HEK293 (cell line): ENCODE results near the gene SLC29A1.

Source experiments
- BCL11B ChIP-seq: fragments of 450-650 bp; formaldehyde crosslinking; IDR thresholded peaks from 2 replicates; pipeline ENCODE4 v1.5.1; 2016; ENCODE audit warnings: low read depth, missing biosample characterization, missing genetic modification characterization
- EGR2 ChIP-seq: fragments of 450-650 bp; formaldehyde crosslinking; IDR thresholded peaks from 2 replicates; pipeline ENCODE4 v1.5.1; 2016; ENCODE audit warnings: low read depth, missing biosample characterization, missing genetic modification characterization
- KLF9 ChIP-seq: fragments of 450-650 bp; formaldehyde crosslinking; IDR thresholded peaks from 2 replicates; pipeline ENCODE4 v1.5.1; 2016; ENCODE audit warnings: missing biosample characterization, missing genetic modification characterization, low read depth
- SP3 ChIP-seq: fragments of 450-650 bp; formaldehyde crosslinking; IDR thresholded peaks from 2 replicates; pipeline ENCODE4 v1.5.1; 2016; ENCODE audit warnings: missing biosample characterization, missing genetic modification characterization
- SP7 ChIP-seq: fragments of 450-650 bp; formaldehyde crosslinking; IDR thresholded peaks from 2 replicates; pipeline ENCODE4 v1.5.1; 2016; ENCODE audit warnings: missing biosample characterization, missing genetic modification characterization
- ZBTB17 ChIP-seq: fragments of 450-650 bp; formaldehyde crosslinking; IDR thresholded peaks from 2 replicates; pipeline ENCODE4 v1.5.1; 2016; ENCODE audit warnings: missing biosample characterization, missing genetic modification characterization
- ZEB2 ChIP-seq: fragments of 450-650 bp; formaldehyde crosslinking; IDR thresholded peaks from 2 replicates; pipeline ENCODE4 v1.5.1; 2016; ENCODE audit warnings: missing biosample characterization, missing genetic modification characterization
- ZNF10 ChIP-seq: fragments of 450-650 bp; formaldehyde crosslinking; IDR thresholded peaks from 2 replicates; pipeline ENCODE4 v1.5.1; 2017; ENCODE audit warnings: missing biosample characterization, missing genetic modification characterization
- ZNF114 ChIP-seq: fragments of 450-650 bp; formaldehyde crosslinking; IDR thresholded peaks from 2 replicates; pipeline ENCODE4 v1.5.0; 2017; ENCODE audit warnings: missing biosample characterization, missing genetic modification characterization
- ZNF133 ChIP-seq: fragments of 450-650 bp; formaldehyde crosslinking; IDR thresholded peaks from 2 replicates; pipeline ENCODE4 v1.5.1; 2016; ENCODE audit warnings: missing biosample characterization, missing genetic modification characterization
- ZNF184 ChIP-seq: fragments of 450-650 bp; IDR thresholded peaks from 2 replicates; pipeline ENCODE4 v1.5.1; 2018; ENCODE audit warnings: missing biosample characterization, mild to moderate bottlenecking, missing genetic modification characterization
- ZNF324 ChIP-seq: fragments of 450-650 bp; formaldehyde crosslinking; IDR thresholded peaks from 2 replicates; pipeline ENCODE4 v1.5.1; 2016; ENCODE audit warnings: missing biosample characterization, missing genetic modification characterization
- ZNF335 ChIP-seq: fragments of 450-650 bp; formaldehyde crosslinking; conservative IDR thresholded peaks from 2 replicates; pipeline ENCODE4 v1.5.1; 2016; ENCODE audit warnings: missing biosample characterization, missing genetic modification characterization
- ZNF521 ChIP-seq: fragments of 450-650 bp; formaldehyde crosslinking; IDR thresholded peaks from 2 replicates; pipeline ENCODE4 v1.5.1; 2017; ENCODE audit warnings: missing biosample characterization, mild to moderate bottlenecking, missing genetic modification characterization
- ZNF600 ChIP-seq: fragments of 450-650 bp; formaldehyde crosslinking; IDR thresholded peaks from 2 replicates; pipeline ENCODE4 v1.5.1; 2016; ENCODE audit warnings: missing biosample characterization, missing genetic modification characterization
- ZNF645 ChIP-seq: fragments of 450-650 bp; formaldehyde crosslinking; IDR thresholded peaks from 2 replicates; pipeline ENCODE4; 2016; ENCODE audit warnings: missing biosample characterization, missing genetic modification characterization
- ZNF660 ChIP-seq: fragments of 450-650 bp; IDR thresholded peaks from 2 replicates; pipeline ENCODE4 v1.5.1; 2018; ENCODE audit warnings: missing biosample characterization, mild to moderate bottlenecking, missing genetic modification characterization
- ZNF677 ChIP-seq: fragments of 450-650 bp; IDR thresholded peaks from 2 replicates; pipeline ENCODE4 v1.5.0; 2018; ENCODE audit warnings: missing biosample characterization, mild to moderate bottlenecking, missing genetic modification characterization, moderate library complexity
- ZNF777 ChIP-seq: fragments of 450-650 bp; formaldehyde crosslinking; IDR thresholded peaks from 2 replicates; pipeline ENCODE4 v1.5.1; 2017; ENCODE audit warnings: missing biosample characterization, missing genetic modification characterization, borderline replicate concordance
- ZSCAN30 ChIP-seq: fragments of 450-650 bp; IDR thresholded peaks from 2 replicates; pipeline ENCODE4 v1.5.1; 2018; ENCODE audit warnings: missing biosample characterization, mild to moderate bottlenecking, missing genetic modification characterization, moderate library complexity
- TF ChIP-seq, protein P1 (sequence below): IDR thresholded peaks from 2 replicates; pipeline ENCODE4 v1.6.1; 2011; ENCODE audit warnings: mild to moderate bottlenecking, low read depth, low read length, borderline replicate concordance
- TF ChIP-seq, protein P2 (sequence below): fragments of 450-650 bp; formaldehyde crosslinking; IDR thresholded peaks from 2 replicates; pipeline ENCODE4 v1.5.1; 2016; ENCODE audit warnings: missing biosample characterization, missing genetic modification characterization
- TF ChIP-seq, protein P3 (sequence below): fragments of 450-650 bp; formaldehyde crosslinking; IDR thresholded peaks from 2 replicates; pipeline ENCODE4 v1.5.1; 2016; ENCODE audit warnings: missing biosample characterization, missing genetic modification characterization, low read depth
- TF ChIP-seq, protein P4 (sequence below): fragments of 450-650 bp; formaldehyde crosslinking; IDR thresholded peaks from 2 replicates; pipeline ENCODE4 v1.5.1; 2016; ENCODE audit warnings: missing biosample characterization, missing genetic modification characterization
- TF ChIP-seq, protein P5 (sequence below): fragments of 450-650 bp; formaldehyde crosslinking; IDR thresholded peaks from 2 replicates; pipeline ENCODE4 v1.5.1; 2016; ENCODE audit warnings: missing biosample characterization, missing genetic modification characterization
- TF ChIP-seq, protein P6 (sequence below): fragments of 450-650 bp; formaldehyde crosslinking; IDR thresholded peaks from 2 replicates; pipeline ENCODE4 v1.5.1; 2017; ENCODE audit warnings: missing biosample characterization, missing genetic modification characterization

The SLC29A1 gene

GRCh38 chr6:44265007-44265721 is 41.8 kb downstream of the SLC29A1 start, which contains the start of gene NFKBIE (continued):
- TF ChIP-seq, protein P1, sequence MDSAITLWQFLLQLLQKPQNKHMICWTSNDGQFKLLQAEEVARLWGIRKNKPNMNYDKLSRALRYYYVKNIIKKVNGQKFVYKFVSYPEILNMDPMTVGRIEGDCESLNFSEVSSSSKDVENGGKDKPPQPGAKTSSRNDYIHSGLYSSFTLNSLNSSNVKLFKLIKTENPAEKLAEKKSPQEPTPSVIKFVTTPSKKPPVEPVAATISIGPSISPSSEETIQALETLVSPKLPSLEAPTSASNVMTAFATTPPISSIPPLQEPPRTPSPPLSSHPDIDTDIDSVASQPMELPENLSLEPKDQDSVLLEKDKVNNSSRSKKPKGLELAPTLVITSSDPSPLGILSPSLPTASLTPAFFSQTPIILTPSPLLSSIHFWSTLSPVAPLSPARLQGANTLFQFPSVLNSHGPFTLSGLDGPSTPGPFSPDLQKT: no peak; the same call in 1 of the 2 replicates
- TF ChIP-seq EGR2 (tag by site-specific recombination): peak; percentile 59
- TF ChIP-seq ZSCAN30: peak; percentile 71
- TF ChIP-seq SP3 (tag by site-specific recombination): peak; percentile 81
- peak; percentile 66; the same call in 1 of the 2 replicates for TF ChIP-seq ZNF777 (tag by site-specific recombination)
- TF ChIP-seq, protein P2, sequence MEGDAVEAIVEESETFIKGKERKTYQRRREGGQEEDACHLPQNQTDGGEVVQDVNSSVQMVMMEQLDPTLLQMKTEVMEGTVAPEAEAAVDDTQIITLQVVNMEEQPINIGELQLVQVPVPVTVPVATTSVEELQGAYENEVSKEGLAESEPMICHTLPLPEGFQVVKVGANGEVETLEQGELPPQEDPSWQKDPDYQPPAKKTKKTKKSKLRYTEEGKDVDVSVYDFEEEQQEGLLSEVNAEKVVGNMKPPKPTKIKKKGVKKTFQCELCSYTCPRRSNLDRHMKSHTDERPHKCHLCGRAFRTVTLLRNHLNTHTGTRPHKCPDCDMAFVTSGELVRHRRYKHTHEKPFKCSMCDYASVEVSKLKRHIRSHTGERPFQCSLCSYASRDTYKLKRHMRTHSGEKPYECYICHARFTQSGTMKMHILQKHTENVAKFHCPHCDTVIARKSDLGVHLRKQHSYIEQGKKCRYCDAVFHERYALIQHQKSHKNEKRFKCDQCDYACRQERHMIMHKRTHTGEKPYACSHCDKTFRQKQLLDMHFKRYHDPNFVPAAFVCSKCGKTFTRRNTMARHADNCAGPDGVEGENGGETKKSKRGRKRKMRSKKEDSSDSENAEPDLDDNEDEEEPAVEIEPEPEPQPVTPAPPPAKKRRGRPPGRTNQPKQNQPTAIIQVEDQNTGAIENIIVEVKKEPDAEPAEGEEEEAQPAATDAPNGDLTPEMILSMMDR (tag by site-specific recombination): peak; percentile 98
- TF ChIP-seq ZBTB17 (tag by site-specific recombination): peak; percentile 73
- 0 out of 2 replicates have a peak, but pooled peaks have one; percentile 41 for TF ChIP-seq ZEB2 (tag by site-specific recombination)
- 0 out of 2 replicates have a peak, but pooled peaks have one; percentile 42 for TF ChIP-seq ZNF184 (tag by site-specific recombination)
- no peak for TF ChIP-seq ZNF114 (tag by site-specific recombination)
- TF ChIP-seq ZNF521 (tag by site-specific recombination): no peak
- 0 out of 2 replicates have a peak, but pooled peaks have one; percentile 55 for TF ChIP-seq BCL11B
- peak; percentile 76 for TF ChIP-seq ZNF600 (tag by site-specific recombination)
- TF ChIP-seq ZNF10 (tag by site-specific recombination): peak; percentile 59; the same call in 1 of the 2 replicates
- TF ChIP-seq SP7 (tag by site-specific recombination): no peak
- no peak for TF ChIP-seq ZNF645 (tag by site-specific recombination)
- peak; percentile 71; the same call in 1 of the 2 replicates for TF ChIP-seq ZNF335 (tag by site-specific recombination)
- 0 out of 2 replicates have a peak, but pooled peaks have one; percentile 44 for TF ChIP-seq ZNF677 (tag by site-specific recombination)
- TF ChIP-seq, protein P3, sequence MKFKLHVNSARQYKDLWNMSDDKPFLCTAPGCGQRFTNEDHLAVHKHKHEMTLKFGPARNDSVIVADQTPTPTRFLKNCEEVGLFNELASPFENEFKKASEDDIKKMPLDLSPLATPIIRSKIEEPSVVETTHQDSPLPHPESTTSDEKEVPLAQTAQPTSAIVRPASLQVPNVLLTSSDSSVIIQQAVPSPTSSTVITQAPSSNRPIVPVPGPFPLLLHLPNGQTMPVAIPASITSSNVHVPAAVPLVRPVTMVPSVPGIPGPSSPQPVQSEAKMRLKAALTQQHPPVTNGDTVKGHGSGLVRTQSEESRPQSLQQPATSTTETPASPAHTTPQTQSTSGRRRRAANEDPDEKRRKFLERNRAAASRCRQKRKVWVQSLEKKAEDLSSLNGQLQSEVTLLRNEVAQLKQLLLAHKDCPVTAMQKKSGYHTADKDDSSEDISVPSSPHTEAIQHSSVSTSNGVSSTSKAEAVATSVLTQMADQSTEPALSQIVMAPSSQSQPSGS (tag by site-specific recombination): no peak
- TF ChIP-seq, protein P4, sequence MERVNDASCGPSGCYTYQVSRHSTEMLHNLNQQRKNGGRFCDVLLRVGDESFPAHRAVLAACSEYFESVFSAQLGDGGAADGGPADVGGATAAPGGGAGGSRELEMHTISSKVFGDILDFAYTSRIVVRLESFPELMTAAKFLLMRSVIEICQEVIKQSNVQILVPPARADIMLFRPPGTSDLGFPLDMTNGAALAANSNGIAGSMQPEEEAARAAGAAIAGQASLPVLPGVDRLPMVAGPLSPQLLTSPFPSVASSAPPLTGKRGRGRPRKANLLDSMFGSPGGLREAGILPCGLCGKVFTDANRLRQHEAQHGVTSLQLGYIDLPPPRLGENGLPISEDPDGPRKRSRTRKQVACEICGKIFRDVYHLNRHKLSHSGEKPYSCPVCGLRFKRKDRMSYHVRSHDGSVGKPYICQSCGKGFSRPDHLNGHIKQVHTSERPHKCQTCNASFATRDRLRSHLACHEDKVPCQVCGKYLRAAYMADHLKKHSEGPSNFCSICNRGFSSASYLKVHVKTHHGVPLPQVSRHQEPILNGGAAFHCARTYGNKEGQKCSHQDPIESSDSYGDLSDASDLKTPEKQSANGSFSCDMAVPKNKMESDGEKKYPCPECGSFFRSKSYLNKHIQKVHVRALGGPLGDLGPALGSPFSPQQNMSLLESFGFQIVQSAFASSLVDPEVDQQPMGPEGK (tag by site-specific recombination): peak; percentile 88
- TF ChIP-seq, protein P5, sequence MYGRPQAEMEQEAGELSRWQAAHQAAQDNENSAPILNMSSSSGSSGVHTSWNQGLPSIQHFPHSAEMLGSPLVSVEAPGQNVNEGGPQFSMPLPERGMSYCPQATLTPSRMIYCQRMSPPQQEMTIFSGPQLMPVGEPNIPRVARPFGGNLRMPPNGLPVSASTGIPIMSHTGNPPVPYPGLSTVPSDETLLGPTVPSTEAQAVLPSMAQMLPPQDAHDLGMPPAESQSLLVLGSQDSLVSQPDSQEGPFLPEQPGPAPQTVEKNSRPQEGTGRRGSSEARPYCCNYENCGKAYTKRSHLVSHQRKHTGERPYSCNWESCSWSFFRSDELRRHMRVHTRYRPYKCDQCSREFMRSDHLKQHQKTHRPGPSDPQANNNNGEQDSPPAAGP (tag by site-specific recombination): peak; percentile 4; the same call in 1 of the 2 replicates
- peak; percentile 82; the same call in 1 of the 2 replicates for TF ChIP-seq ZNF660 (tag by site-specific recombination)
- TF ChIP-seq KLF9 (tag by site-specific recombination): peak; percentile 85
- no peak for TF ChIP-seq ZNF133 (tag by site-specific recombination)
- TF ChIP-seq, protein P6, sequence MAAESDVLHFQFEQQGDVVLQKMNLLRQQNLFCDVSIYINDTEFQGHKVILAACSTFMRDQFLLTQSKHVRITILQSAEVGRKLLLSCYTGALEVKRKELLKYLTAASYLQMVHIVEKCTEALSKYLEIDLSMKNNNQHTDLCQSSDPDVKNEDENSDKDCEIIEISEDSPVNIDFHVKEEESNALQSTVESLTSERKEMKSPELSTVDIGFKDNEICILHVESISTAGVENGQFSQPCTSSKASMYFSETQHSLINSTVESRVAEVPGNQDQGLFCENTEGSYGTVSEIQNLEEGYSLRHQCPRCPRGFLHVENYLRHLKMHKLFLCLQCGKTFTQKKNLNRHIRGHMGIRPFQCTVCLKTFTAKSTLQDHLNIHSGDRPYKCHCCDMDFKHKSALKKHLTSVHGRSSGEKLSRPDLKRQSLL (tag by site-specific recombination): peak; percentile 55
- no peak for TF ChIP-seq ZNF324 (tag by site-specific recombination)
